ENCODE results near the gene LYPD6B. TPM values are rescaled to one million over a fixed set of nuclear protein-coding genes. Genes with fewer than 3 reads are reported as not detected.

Gene LYPD6B
- total RNA-seq, 1 experiment from 2014 or later: 2.0 TPM

DNA sequence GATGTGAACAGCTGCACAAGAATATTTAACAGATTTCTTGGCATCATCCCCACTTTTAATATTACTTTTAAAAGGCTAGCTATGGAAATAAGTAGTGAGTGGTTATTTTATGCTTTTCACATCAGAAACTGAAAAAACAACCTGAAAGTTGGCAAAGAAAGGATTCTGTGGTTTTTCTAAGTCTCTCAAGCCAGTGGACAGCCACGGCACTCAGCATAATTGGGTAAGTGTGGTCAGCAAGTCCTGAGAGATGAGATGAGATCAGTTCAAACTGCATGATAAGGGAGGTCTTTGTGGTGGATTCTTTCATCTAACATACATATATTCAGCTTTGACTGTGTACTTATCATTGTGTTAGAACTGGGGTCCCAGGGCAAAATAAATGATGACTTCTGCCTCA is 105.2 kb downstream of the LYPD6B start:
- H3K9me3 ChIP-seq (ENCODE audit: low read length): no peaks in the 10 kb centered on the region
- H3K27me3 ChIP-seq (ENCODE audit: low read length): peaks cover 80% of the 10 kb centered on the region
- BruUV-seq (replicated peaks): no TSS peak
- POLR2A ChIA-PET (ENCODE audit: unreplicated experiment): no interaction called here
- no peak overlapping the region for H3K9ac ChIP-seq (ENCODE audit: low read length)
- H2AFZ ChIP-seq (ENCODE audit: low read length): no peak overlapping the region
- H3K27ac ChIP-seq (ENCODE audit: low read length): no peak overlapping the region
- H3F3A ChIP-seq (ENCODE audit: low read length, unreplicated experiment): no peaks in the 10 kb centered on the region
- no peak for DNase-seq
- no peaks in the 10 kb centered on the region for H4K20me1 ChIP-seq (ENCODE audit: low read length)
- ATAC-seq: no peak
- CTCF ChIA-PET: no interaction called here
- H3K4me3 ChIP-seq (ENCODE audit: low read length): no peak overlapping the region
- intact Hi-C loops (cut with micrococcal nuclease): no loop called here
- no peaks in the 10 kb centered on the region for H3K9me2 ChIP-seq (replicated peaks; ENCODE audit: low read length)
- no peaks in the 10 kb centered on the region for H3K36me3 ChIP-seq (ENCODE audit: low read depth, low read length)
- TF ChIP-seq EZH2 (IDR thresholded peaks at IDR 0.05; ENCODE audit: low read length, unreplicated experiment): no peak
- TF ChIP-seq EZH2phosphoT487 (IDR thresholded peaks at IDR 0.05; ENCODE audit: borderline replicate concordance, low read length): no peak
- TF ChIP-seq, protein P1, sequence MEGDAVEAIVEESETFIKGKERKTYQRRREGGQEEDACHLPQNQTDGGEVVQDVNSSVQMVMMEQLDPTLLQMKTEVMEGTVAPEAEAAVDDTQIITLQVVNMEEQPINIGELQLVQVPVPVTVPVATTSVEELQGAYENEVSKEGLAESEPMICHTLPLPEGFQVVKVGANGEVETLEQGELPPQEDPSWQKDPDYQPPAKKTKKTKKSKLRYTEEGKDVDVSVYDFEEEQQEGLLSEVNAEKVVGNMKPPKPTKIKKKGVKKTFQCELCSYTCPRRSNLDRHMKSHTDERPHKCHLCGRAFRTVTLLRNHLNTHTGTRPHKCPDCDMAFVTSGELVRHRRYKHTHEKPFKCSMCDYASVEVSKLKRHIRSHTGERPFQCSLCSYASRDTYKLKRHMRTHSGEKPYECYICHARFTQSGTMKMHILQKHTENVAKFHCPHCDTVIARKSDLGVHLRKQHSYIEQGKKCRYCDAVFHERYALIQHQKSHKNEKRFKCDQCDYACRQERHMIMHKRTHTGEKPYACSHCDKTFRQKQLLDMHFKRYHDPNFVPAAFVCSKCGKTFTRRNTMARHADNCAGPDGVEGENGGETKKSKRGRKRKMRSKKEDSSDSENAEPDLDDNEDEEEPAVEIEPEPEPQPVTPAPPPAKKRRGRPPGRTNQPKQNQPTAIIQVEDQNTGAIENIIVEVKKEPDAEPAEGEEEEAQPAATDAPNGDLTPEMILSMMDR (conservative IDR thresholded peaks at IDR 0.05; ENCODE audit: low read depth, low read length): no peak
- H3K79me2 ChIP-seq (ENCODE audit: low read length): no peaks in the 10 kb centered on the region
- no peaks in the 10 kb centered on the region for H3K4me1 ChIP-seq (ENCODE audit: insufficient read depth, low read length)
- no peak overlapping the region for H3K4me2 ChIP-seq (ENCODE audit: low read length)

DNA sequence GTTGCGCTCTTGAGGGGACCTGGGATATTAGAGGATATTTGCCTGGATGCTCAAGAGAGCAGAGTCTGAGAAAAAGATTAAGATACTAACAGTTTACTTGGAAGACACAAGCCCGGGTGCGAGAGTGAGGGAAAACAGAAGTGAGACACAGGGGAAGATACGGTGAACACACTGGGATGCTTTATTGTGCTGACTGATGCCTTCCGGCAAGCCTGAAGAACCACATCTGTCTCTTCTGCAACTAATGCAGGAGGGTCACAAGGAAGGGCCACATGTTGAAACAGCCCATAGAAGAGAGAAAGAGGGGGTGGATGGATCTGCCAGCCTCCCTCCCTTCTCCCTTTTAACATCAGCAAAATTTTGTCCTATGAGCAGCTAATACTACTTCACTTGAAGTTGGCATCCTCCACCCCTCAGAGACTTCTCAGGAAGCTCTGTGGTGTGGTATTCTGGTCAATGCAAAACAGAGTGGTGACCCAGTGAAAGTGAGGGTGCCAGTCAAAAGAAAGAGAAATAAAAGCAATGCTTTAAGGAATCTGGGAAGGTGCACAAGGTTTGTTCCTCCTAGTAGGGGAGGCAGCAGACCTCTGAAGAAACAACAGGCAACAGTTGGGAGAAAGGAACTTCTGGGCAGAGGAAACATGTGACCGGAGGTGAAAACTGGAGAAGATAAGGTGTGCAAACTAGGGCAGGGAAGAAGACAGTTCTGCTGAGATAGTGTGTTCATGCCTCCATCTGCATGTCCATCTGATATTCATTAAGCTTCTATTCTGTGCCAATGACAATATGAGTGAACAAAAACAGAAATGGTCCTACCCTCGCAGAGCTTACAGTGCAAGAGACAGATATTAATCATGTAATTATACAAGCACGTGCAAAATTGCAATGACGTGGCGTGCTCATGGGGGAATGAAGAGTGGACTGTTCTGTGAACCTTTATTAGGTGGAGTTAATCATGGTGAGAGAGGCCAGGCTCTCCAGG is 107.1 kb downstream of the LYPD6B start:
- no peaks in the 10 kb centered on the region for H3K9me2 ChIP-seq (replicated peaks; ENCODE audit: low read length)
- no peak overlapping the region for H3K27ac ChIP-seq (ENCODE audit: low read length)
- no peak overlapping the region for H3K4me3 ChIP-seq (ENCODE audit: low read length)
- intact Hi-C loops (cut with micrococcal nuclease): no loop called here
- H3K9ac ChIP-seq (ENCODE audit: low read length): no peak overlapping the region
- ChIA-PET CTCF (no interaction called here), POLR2A (ENCODE audit: unreplicated experiment) (no interaction called here)
- H3F3A ChIP-seq (ENCODE audit: low read length, unreplicated experiment): no peaks in the 10 kb centered on the region
- H3K9me3 ChIP-seq (ENCODE audit: low read length): no peaks in the 10 kb centered on the region
- H3K4me2 ChIP-seq (ENCODE audit: low read length): no peak overlapping the region
- no peaks in the 10 kb centered on the region for H4K20me1 ChIP-seq (ENCODE audit: low read length)
- TF ChIP-seq EZH2phosphoT487 (IDR thresholded peaks at IDR 0.05; ENCODE audit: borderline replicate concordance, low read length): no peak
- TF ChIP-seq, protein P1 (conservative IDR thresholded peaks at IDR 0.05; ENCODE audit: low read depth, low read length): no peak
- TF ChIP-seq EZH2 (IDR thresholded peaks at IDR 0.05; ENCODE audit: low read length, unreplicated experiment): no peak
- H3K27me3 ChIP-seq (ENCODE audit: low read length): peaks cover 78% of the 10 kb centered on the region
- H3K79me2 ChIP-seq (ENCODE audit: low read length): no peaks in the 10 kb centered on the region
- no peaks in the 10 kb centered on the region for H3K4me1 ChIP-seq (ENCODE audit: insufficient read depth, low read length)
- no peak overlapping the region for H2AFZ ChIP-seq (ENCODE audit: low read length)
- no peaks in the 10 kb centered on the region for H3K36me3 ChIP-seq (ENCODE audit: low read depth, low read length)
- DNase-seq: no peak
- no TSS peak for BruUV-seq (replicated peaks)
- ATAC-seq: no peak

DNA sequence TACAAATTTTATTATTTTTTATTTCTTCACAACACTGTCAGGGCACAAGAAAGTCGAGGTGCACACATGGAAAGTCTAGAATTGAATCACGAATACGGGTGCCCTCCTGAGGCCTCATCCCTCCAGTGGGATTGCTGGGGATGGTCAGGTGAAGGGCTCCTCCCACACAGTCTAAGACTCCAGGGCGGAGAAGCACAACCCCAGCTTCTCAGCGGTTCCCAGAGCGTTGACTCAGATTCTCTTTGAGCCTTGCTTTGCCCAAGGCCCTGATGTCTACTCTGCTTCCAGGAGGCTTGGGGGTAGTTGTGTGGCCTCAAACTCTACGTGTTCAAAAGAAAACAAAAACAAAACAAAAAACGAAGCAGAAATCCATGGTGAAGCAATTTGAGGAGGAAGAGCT is 108.4 kb downstream of the LYPD6B start:
- TF ChIP-seq, protein P1 (conservative IDR thresholded peaks at IDR 0.05; ENCODE audit: low read depth, low read length): no peak
- TF ChIP-seq EZH2phosphoT487 (IDR thresholded peaks at IDR 0.05; ENCODE audit: borderline replicate concordance, low read length) (no peak), EZH2 (IDR thresholded peaks at IDR 0.05; ENCODE audit: low read length, unreplicated experiment) (no peak)
- no peak overlapping the region for H3K4me3 ChIP-seq (ENCODE audit: low read length)
- intact Hi-C loops (cut with micrococcal nuclease): no loop called here
- no peak overlapping the region for H3K4me2 ChIP-seq (ENCODE audit: low read length)
- no TSS peak for BruUV-seq (replicated peaks)
- no peaks in the 10 kb centered on the region for H3K36me3 ChIP-seq (ENCODE audit: low read depth, low read length)
- no peaks in the 10 kb centered on the region for H3K9me3 ChIP-seq (ENCODE audit: low read length)
- ATAC-seq: no peak
- CTCF ChIA-PET: no interaction called here
- H3K79me2 ChIP-seq (ENCODE audit: low read length): no peaks in the 10 kb centered on the region
- POLR2A ChIA-PET (ENCODE audit: unreplicated experiment): no interaction called here
- no peak for DNase-seq
- H2AFZ ChIP-seq (ENCODE audit: low read length): no peak overlapping the region
- no peak overlapping the region for H3K9ac ChIP-seq (ENCODE audit: low read length)
- no peaks in the 10 kb centered on the region for H3K9me2 ChIP-seq (replicated peaks; ENCODE audit: low read length)
- no peaks in the 10 kb centered on the region for H3K4me1 ChIP-seq (ENCODE audit: insufficient read depth, low read length)
- no peaks in the 10 kb centered on the region for H4K20me1 ChIP-seq (ENCODE audit: low read length)
- no peak overlapping the region for H3K27ac ChIP-seq (ENCODE audit: low read length)
- H3F3A ChIP-seq (ENCODE audit: low read length, unreplicated experiment): no peaks in the 10 kb centered on the region
- H3K27me3 ChIP-seq (ENCODE audit: low read length): peaks cover 80% of the 10 kb centered on the region

Measured in PC-3 (cell line).